GM12878 (cell line): ENCODE results near the gene CCNH. TPM values are rescaled to one million over a fixed set of nuclear protein-coding genes. Genes with fewer than 3 reads are reported as not detected.

Experiments used
- ATAC-seq: fragments of 200-7000 bp; cut with Tn5 transposase; 3 replicates; pipeline ENCODE4 v1.9.1; 2020; ENCODE audit warnings: mild to moderate bottlenecking, moderate library complexity
- BruUV-seq: library from RNA; stranded (reverse); fragments of 400-500 nt; replicated peaks from 2 replicates; lab custom pipeline; 2021; lab: Mats Ljungman, UMichigan
- CTCF ChIA-PET: fragments of 300-600 bp; sonication (Branson Sonifier 250); formaldehyde crosslinking; extraction: SDS; loops from one replicate; lab custom pipeline; 2021; ENCODE audit warnings: inconsistent platforms; lab: Yijun Ruan, JAX
- POLR2A ChIA-PET: fragments of 350-600 bp; formaldehyde crosslinking; extraction: SDS; loops from one replicate; lab custom pipeline; 2021; ENCODE audit warnings: inconsistent platforms; lab: Charles Lee
- RAD21 ChIA-PET: fragments of 300-600 bp; sonication (Branson Sonifier 250); formaldehyde crosslinking; loops from one replicate; lab custom pipeline; 2023; ENCODE audit warnings: antibody characterized with exemption; ENCODE audit not compliant: unreplicated experiment; lab: Charles Lee
- SMC1A ChIA-PET: fragments of 300-600 bp; sonication (Branson Sonifier 250); formaldehyde crosslinking; loops from one replicate; lab custom pipeline; 2023; ENCODE audit not compliant: unreplicated experiment, uncharacterized antibody; lab: Charles Lee
- DNase-seq: peaks from one replicate; pipeline ENCODE4 v3.0.0-alpha.2; 2011; ENCODE audit warnings: low read depth, low spot score
- FAIRE-seq: peaks from 3 replicates; lab custom pipeline; 2011; peaks lifted over from hg19 to GRCh38; lab: Jason Lieb, UNC
- H2AFZ ChIP-seq: 2 replicates; pipeline ENCODE4 v1.6.0; 2011; ENCODE audit warnings: low read depth, low read length, control low read depth; ENCODE audit not compliant: control insufficient read depth
- H3K27ac ChIP-seq: 2 replicates; pipeline ENCODE4 v1.5.1; 2011; ENCODE audit warnings: control low read depth; ENCODE audit not compliant: control insufficient read depth, insufficient read depth
- H3K27me3 ChIP-seq, 2 experiments: replicated peaks in 1 of 2; 2 replicates each; pipeline versions ENCODE4 v1.6.0 to v1.6.1; 2011; ENCODE audit warnings: low read length in 1 of 2; ENCODE audit not compliant: control insufficient read depth in 2 of 2, insufficient read depth in 2 of 2
- H3K36me3 ChIP-seq, 2 experiments: 2 replicates each; pipeline ENCODE4 v1.5.1; 2011; ENCODE audit warnings: low read length in 1 of 2; ENCODE audit not compliant: control insufficient read depth in 2 of 2, insufficient read depth in 2 of 2
- H3K4me1 ChIP-seq: 2 replicates; pipeline ENCODE4 v1.6.1; 2011; ENCODE audit warnings: mild to moderate bottlenecking, low read length, moderate library complexity, mixed read lengths; ENCODE audit not compliant: control insufficient read depth, insufficient read depth
- H3K4me2 ChIP-seq: 2 replicates; pipeline ENCODE4 v1.6.0; 2011; ENCODE audit warnings: control low read depth; ENCODE audit not compliant: control insufficient read depth, insufficient read depth
- H3K4me3 ChIP-seq: fragments of 200-600 bp; sonication (generic); 2 replicates; pipeline ENCODE4 v1.5.1; 2016
- H3K79me2 ChIP-seq: 2 replicates; pipeline ENCODE4 v1.6.0; 2011; ENCODE audit warnings: low read length; ENCODE audit not compliant: control insufficient read depth, insufficient read depth
- H3K9ac ChIP-seq: 2 replicates; pipeline ENCODE4 v1.8.0; 2011; ENCODE audit warnings: low read length, control low read depth, mixed read lengths; ENCODE audit not compliant: control insufficient read depth, insufficient read depth
- H3K9me3 ChIP-seq: replicated peaks from 3 replicates; pipeline ENCODE4 v1.5.1; 2011; ENCODE audit warnings: mild to moderate bottlenecking, low read length; ENCODE audit not compliant: control insufficient read depth, insufficient read depth
- H4K20me1 ChIP-seq: 2 replicates; pipeline ENCODE4 v1.6.0; 2011; ENCODE audit not compliant: control insufficient read depth, insufficient read depth
- JUNB ChIP-seq: IDR thresholded peaks from 2 replicates; pipeline ENCODE4 v1.6.1; 2016; ENCODE audit warnings: antibody characterized with exemption, mild to moderate bottlenecking
- MYC ChIP-seq: IDR thresholded peaks from 2 replicates; pipeline ENCODE4 v1.6.1; 2011; ENCODE audit warnings: mild to moderate bottlenecking, low read length, moderate library complexity, inconsistent platforms; ENCODE audit not compliant: insufficient read depth, insufficient replicate concordance, insufficient read length, severe bottlenecking
- NR2C1 ChIP-seq: fragments of 450-650 bp; IDR thresholded peaks from 2 replicates; pipeline ENCODE4 v1.6.1; 2017; ENCODE audit warnings: antibody characterized with exemption, mild to moderate bottlenecking, moderate library complexity
- RAD51 ChIP-seq: fragments of 450-650 bp; IDR thresholded peaks from 2 replicates; pipeline ENCODE4 v1.6.1; 2016; ENCODE audit warnings: moderate library complexity, mild to moderate bottlenecking, inconsistent platforms
- REST ChIP-seq: IDR thresholded peaks from 2 replicates; pipeline ENCODE4 v1.6.1; 2012; ENCODE audit warnings: mild to moderate bottlenecking, low read depth, low read length
- RFX5 ChIP-seq: IDR thresholded peaks from 2 replicates; pipeline ENCODE4 v1.6.1; 2011; ENCODE audit warnings: low read depth, low read length, improper control_type of control experiment
- ZSCAN29 ChIP-seq: fragments of 450-650 bp; IDR thresholded peaks from 2 replicates; pipeline ENCODE4 v1.6.1; 2017; ENCODE audit warnings: mild to moderate bottlenecking, moderate library complexity
- WGBS: methylation state at CpG from one replicate; pipeline ENCODE4 v1.1.6; 2016; ENCODE audit warnings: low lambda C conversion rate; ENCODE audit not compliant: insufficient replicate concordance, insufficient coverage; ENCODE audit errors: missing lambda C conversion rate; 5-methylcytosine and 5-hydroxymethylcytosine counted together
- in situ Hi-C: fragments of 300-500 bp; cut with MboI; formaldehyde crosslinking; loops from 9 replicates; pipeline ENCODE4 v1.14.3; 2018; ENCODE audit warnings: mixed read lengths
- intact Hi-C: fragments of 100-400 bp; cut with micrococcal nuclease; formaldehyde crosslinking; loops from one replicate; pipeline ENCODE4 v1.14.2; 2022; ENCODE audit not compliant: unreplicated experiment
- polyA plus RNA-seq, 11 experiments: library from polyadenylated mRNA; depleted of rRNA in 4 of 11; unstranded in 6 of 11; stranded (reverse) in 5 of 11; fragments of >200 nt; fragmentation: Nextera tagmentation in 4 of 11; fragmentation: Illumina TruSeq in 1 of 11; extraction: Ambion mirVana in 4 of 11; extraction: Trizol in 1 of 11; gene quantifications; 1 replicate in 1 of 11; 2 replicates in 10 of 11; pipeline versions ENCODE4 v1.2.1 to v1.2.3, GENCODE V29; 2011 to 2016; ENCODE audit warnings: inconsistent platforms in 2 of 11, missing spikeins in 2 of 11, low read depth in 1 of 11
- total RNA-seq, 4 experiments: library from RNA; depleted of rRNA in 3 of 4; stranded (reverse); fragments of >200 nt in 3 of 4; fragmentation: Illumina TruSeq in 1 of 4; extraction: Trizol in 1 of 4; gene quantifications; 2 replicates each; pipeline versions ENCODE4 v1.2.1 to v1.2.3, GENCODE V29; 2013 to 2021
- TF ChIP-seq, protein P1 (sequence below): IDR thresholded peaks from 2 replicates; pipeline ENCODE4 v1.6.1; 2011; ENCODE audit warnings: borderline replicate concordance, low read depth, mild to moderate bottlenecking, moderate library complexity, low read length; ENCODE audit not compliant: insufficient read depth, poor library complexity, severe bottlenecking
- TF ChIP-seq, protein P2 (sequence below): IDR thresholded peaks from 2 replicates; pipeline ENCODE4 v1.6.1; 2011; ENCODE audit warnings: borderline replicate concordance, low read depth, mild to moderate bottlenecking, moderate library complexity, mixed read lengths, low read length; ENCODE audit not compliant: insufficient read depth; ENCODE audit errors: extremely low read length
- TF ChIP-seq, protein P3 (sequence below): fragments of 450-650 bp; IDR thresholded peaks from 2 replicates; pipeline ENCODE4 v1.6.1; 2017; ENCODE audit warnings: mild to moderate bottlenecking, moderate library complexity

Gene CCNH
- total and polyA plus RNA-seq, 10 of the 15 experiments (the other 5 are each of a cell fraction or from before 2014, with no cell fraction given), result 43.9 to 116 (median 81.4) TPM

DNA sequence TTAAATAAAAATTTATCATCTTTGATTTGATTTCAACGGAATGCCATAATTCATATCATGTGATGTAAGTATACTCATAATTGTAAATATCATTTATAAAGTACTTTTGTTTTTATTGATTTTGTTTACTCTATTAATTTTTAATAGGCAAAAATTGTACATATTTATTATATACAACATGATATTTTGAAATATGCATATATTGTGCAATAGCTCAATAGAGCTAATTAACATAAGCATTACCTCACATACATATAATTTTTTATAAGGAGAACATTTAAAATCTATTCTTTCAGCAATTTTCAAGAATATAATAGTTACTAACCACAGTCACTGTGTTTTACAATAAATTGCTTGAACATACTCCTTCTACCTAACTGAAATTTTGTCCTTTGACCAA, 25.0 kb upstream of the CCNH start (continued):
- TF ChIP-seq REST (no peak), ZSCAN29 (no peak), MYC (no peak)
- TF ChIP-seq, protein P1, sequence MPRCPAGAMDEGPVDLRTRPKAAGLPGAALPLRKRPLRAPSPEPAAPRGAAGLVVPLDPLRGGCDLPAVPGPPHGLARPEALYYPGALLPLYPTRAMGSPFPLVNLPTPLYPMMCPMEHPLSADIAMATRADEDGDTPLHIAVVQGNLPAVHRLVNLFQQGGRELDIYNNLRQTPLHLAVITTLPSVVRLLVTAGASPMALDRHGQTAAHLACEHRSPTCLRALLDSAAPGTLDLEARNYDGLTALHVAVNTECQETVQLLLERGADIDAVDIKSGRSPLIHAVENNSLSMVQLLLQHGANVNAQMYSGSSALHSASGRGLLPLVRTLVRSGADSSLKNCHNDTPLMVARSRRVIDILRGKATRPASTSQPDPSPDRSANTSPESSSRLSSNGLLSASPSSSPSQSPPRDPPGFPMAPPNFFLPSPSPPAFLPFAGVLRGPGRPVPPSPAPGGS, result no peak

DNA sequence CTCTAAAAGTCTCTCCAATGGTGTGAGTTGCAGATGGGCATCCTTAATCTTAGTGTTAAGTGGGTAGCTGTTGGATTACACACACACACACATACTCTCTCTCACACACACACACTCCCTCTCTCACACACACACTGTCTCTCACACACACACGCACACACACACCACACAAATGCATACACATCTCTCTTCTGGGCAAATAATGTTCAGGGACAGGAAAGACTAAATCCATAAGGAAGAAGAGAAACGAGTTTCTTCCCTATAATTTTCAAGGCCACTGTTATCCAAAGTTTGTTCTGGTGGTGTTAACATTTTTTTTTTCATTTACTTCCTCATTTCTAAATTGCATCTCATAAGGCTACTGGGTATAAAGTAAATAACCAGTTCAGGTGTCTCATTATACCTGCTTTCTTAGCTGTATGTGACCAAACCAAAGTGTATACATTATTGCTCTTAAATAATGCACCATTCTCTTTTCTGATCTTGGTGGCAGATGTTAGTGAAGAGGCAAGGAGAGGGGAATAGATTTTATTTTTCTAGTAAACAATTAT, 22.5 kb upstream of the CCNH start:
- SMC1A ChIA-PET, result no interaction called here
- BruUV-seq, result no TSS peak
- intact Hi-C loops (no loop called here), in situ Hi-C loops (no loop called here)
- H3K79me2 ChIP-seq, result no peaks in the 10 kb centered on the region
- H3K36me3 ChIP-seq, result no peaks in the 10 kb centered on the region
- POLR2A ChIA-PET, result no interaction called here
- ATAC-seq (no peak), DNase-seq (no peak), FAIRE-seq (no peak)
- no peaks in the 10 kb centered on the region for H3K4me1 ChIP-seq
- no peaks in the 10 kb centered on the region for H3K9me3 ChIP-seq
- H2AFZ ChIP-seq, result no peak overlapping the region
- H4K20me1 ChIP-seq, result no peaks in the 10 kb centered on the region
- H3K4me3 ChIP-seq, result no peak overlapping the region
- 19% methylated on average over 2 of the region's 2 CpGs for WGBS
- H3K27me3 ChIP-seq, result no peaks in the 10 kb centered on the region
- RAD21 ChIA-PET, result no interaction called here
- CTCF ChIA-PET, result interaction anchor here (0.6 kb wide), 1 partner anchor 468 kb away, joined by 3 read pairs; no protein-coding TSS in a partner anchor
- no peak overlapping the region for H3K4me2 ChIP-seq
- H3K9ac ChIP-seq, result no peak overlapping the region
- no peak overlapping the region for H3K27ac ChIP-seq
- TF ChIP-seq JUNB (no peak), RFX5 (no peak), RAD51 (no peak), MYC (no peak), NR2C1 (no peak)
- TF ChIP-seq, protein P2, sequence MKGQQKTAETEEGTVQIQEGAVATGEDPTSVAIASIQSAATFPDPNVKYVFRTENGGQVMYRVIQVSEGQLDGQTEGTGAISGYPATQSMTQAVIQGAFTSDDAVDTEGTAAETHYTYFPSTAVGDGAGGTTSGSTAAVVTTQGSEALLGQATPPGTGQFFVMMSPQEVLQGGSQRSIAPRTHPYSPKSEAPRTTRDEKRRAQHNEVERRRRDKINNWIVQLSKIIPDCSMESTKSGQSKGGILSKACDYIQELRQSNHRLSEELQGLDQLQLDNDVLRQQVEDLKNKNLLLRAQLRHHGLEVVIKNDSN, result no peak
- TF ChIP-seq, protein P3, sequence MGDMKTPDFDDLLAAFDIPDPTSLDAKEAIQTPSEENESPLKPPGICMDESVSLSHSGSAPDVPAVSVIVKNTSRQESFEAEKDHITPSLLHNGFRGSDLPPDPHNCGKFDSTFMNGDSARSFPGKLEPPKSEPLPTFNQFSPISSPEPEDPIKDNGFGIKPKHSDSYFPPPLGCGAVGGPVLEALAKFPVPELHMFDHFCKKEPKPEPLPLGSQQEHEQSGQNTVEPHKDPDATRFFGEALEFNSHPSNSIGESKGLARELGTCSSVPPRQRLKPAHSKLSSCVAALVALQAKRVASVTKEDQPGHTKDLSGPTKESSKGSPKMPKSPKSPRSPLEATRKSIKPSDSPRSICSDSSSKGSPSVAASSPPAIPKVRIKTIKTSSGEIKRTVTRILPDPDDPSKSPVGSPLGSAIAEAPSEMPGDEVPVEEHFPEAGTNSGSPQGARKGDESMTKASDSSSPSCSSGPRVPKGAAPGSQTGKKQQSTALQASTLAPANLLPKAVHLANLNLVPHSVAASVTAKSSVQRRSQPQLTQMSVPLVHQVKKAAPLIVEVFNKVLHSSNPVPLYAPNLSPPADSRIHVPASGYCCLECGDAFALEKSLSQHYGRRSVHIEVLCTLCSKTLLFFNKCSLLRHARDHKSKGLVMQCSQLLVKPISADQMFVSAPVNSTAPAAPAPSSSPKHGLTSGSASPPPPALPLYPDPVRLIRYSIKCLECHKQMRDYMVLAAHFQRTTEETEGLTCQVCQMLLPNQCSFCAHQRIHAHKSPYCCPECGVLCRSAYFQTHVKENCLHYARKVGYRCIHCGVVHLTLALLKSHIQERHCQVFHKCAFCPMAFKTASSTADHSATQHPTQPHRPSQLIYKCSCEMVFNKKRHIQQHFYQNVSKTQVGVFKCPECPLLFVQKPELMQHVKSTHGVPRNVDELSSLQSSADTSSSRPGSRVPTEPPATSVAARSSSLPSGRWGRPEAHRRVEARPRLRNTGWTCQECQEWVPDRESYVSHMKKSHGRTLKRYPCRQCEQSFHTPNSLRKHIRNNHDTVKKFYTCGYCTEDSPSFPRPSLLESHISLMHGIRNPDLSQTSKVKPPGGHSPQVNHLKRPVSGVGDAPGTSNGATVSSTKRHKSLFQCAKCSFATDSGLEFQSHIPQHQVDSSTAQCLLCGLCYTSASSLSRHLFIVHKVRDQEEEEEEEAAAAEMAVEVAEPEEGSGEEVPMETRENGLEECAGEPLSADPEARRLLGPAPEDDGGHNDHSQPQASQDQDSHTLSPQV, result no peak
